ENCODE measurements around the gene SNX25. TPM values are rescaled to one million over a fixed set of nuclear protein-coding genes. Genes with fewer than 3 reads are reported as not detected.
A peak's percentile ranks its signal among the peaks of the same experiment; 100 is the strongest.

SNX25 gene
- total and polyA plus RNA-seq, 10 of the 15 experiments (the other 5 are each of a cell fraction or from before 2014, with no cell fraction given): 11.2 to 117 (median 62.8) TPM

DNA sequence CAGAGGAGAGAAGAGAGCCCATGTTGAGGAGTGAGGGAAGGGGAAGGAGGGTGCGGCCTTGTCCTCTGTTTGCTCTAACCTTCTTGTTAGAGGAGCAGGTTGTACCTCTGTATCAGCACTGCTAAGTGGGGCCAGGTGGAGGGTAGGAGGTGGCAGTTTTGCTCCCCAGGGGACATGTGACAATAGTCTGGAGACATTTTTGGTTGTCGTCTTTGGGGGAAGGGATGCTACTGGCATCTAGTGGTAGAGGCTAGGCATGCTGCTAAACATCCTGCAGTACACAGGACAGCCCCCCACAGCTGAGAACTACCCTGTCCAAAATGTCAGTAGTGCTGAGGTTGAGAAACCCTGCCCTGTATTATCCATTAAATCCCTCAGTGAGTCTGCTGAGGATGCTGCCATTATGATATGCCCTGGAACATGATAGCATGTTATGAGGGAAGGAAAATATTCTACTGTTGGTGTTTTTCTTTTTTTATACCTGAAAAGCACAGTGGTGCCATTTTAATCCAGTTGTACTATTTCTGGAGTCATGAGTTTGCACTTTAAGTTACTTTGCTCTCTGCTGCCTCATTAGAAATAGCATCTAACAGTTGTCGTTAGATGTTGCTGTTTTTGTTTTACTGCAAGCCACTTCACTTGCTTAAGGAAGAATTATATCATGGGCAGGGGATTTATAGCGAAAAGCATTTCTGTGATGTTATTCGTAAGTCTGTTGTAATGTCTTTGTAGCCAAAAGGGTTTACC is 95.7 kb downstream of the SNX25 start (continued):
- TF ChIP-seq, protein P1, sequence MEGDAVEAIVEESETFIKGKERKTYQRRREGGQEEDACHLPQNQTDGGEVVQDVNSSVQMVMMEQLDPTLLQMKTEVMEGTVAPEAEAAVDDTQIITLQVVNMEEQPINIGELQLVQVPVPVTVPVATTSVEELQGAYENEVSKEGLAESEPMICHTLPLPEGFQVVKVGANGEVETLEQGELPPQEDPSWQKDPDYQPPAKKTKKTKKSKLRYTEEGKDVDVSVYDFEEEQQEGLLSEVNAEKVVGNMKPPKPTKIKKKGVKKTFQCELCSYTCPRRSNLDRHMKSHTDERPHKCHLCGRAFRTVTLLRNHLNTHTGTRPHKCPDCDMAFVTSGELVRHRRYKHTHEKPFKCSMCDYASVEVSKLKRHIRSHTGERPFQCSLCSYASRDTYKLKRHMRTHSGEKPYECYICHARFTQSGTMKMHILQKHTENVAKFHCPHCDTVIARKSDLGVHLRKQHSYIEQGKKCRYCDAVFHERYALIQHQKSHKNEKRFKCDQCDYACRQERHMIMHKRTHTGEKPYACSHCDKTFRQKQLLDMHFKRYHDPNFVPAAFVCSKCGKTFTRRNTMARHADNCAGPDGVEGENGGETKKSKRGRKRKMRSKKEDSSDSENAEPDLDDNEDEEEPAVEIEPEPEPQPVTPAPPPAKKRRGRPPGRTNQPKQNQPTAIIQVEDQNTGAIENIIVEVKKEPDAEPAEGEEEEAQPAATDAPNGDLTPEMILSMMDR (IDR thresholded peaks at IDR 0.05 in 2 of 3, conservative IDR thresholded peaks at IDR 0.05 in 1 of 3; ENCODE audit: control insufficient read depth in 2 of 3, extremely low read depth in 1 of 3, insufficient read depth in 1 of 3, low read depth in 3 of 3, low read length in 3 of 3): peak; percentile 70 to 79 (median 73)
- no peak for TF ChIP-seq CBX5 (IDR thresholded peaks at IDR 0.05; ENCODE audit: low read depth)
- TF ChIP-seq, protein P2, sequence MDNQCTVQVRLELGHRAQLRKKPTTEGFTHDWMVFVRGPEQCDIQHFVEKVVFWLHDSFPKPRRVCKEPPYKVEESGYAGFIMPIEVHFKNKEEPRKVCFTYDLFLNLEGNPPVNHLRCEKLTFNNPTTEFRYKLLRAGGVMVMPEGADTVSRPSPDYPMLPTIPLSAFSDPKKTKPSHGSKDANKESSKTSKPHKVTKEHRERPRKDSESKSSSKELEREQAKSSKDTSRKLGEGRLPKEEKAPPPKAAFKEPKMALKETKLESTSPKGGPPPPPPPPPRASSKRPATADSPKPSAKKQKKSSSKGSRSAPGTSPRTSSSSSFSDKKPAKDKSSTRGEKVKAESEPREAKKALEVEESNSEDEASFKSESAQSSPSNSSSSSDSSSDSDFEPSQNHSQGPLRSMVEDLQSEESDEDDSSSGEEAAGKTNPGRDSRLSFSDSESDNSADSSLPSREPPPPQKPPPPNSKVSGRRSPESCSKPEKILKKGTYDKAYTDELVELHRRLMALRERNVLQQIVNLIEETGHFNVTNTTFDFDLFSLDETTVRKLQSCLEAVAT (IDR thresholded peaks at IDR 0.05): 0 out of 2 replicates have a peak, but pooled peaks have one; percentile 26
- TF ChIP-seq YY1 (IDR thresholded peaks at IDR 0.05; ENCODE audit: low read depth, low read length): peak; percentile 85; the same call in 1 of the 2 replicates
- TF ChIP-seq IKZF2 (IDR thresholded peaks at IDR 0.05): 0 out of 4 replicates have a peak, but pooled peaks of 1 of the 2 experiments have one; percentile 18
- TF ChIP-seq TCF12 (IDR thresholded peaks at IDR 0.05; ENCODE audit: low read depth, low read length): peak; percentile 56; the same call in 1 of the 2 replicates
- TF ChIP-seq, protein P3, sequence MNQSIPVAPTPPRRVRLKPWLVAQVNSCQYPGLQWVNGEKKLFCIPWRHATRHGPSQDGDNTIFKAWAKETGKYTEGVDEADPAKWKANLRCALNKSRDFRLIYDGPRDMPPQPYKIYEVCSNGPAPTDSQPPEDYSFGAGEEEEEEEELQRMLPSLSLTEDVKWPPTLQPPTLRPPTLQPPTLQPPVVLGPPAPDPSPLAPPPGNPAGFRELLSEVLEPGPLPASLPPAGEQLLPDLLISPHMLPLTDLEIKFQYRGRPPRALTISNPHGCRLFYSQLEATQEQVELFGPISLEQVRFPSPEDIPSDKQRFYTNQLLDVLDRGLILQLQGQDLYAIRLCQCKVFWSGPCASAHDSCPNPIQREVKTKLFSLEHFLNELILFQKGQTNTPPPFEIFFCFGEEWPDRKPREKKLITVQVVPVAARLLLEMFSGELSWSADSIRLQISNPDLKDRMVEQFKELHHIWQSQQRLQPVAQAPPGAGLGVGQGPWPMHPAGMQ (IDR thresholded peaks at IDR 0.05; ENCODE audit: borderline replicate concordance): no peak
- no peak for TF ChIP-seq SMAD1 (IDR thresholded peaks at IDR 0.05; ENCODE audit: low read depth, partially characterized antibody)
- TF ChIP-seq EED (IDR thresholded peaks at IDR 0.05; ENCODE audit: low read depth): peak; percentile 60
- TF ChIP-seq, protein P4, sequence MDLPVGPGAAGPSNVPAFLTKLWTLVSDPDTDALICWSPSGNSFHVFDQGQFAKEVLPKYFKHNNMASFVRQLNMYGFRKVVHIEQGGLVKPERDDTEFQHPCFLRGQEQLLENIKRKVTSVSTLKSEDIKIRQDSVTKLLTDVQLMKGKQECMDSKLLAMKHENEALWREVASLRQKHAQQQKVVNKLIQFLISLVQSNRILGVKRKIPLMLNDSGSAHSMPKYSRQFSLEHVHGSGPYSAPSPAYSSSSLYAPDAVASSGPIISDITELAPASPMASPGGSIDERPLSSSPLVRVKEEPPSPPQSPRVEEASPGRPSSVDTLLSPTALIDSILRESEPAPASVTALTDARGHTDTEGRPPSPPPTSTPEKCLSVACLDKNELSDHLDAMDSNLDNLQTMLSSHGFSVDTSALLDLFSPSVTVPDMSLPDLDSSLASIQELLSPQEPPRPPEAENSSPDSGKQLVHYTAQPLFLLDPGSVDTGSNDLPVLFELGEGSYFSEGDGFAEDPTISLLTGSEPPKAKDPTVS (IDR thresholded peaks at IDR 0.05; ENCODE audit: low read depth, low read length): no peak
- TF ChIP-seq MYC (IDR thresholded peaks at IDR 0.05; ENCODE audit: insufficient read depth, insufficient read length, insufficient replicate concordance, low read length, severe bottlenecking): peak; percentile 22
- TF ChIP-seq SIX5 (IDR thresholded peaks at IDR 0.05; ENCODE audit: low read depth, low read length, severe bottlenecking): no peak
- TF ChIP-seq ZSCAN29 (IDR thresholded peaks at IDR 0.05): no peak
- TF ChIP-seq ZNF217 (IDR thresholded peaks at IDR 0.05): no peak
- TF ChIP-seq KDM1A (IDR thresholded peaks at IDR 0.05; ENCODE audit: borderline replicate concordance): no peak
- TF ChIP-seq MTA2 (IDR thresholded peaks at IDR 0.05; ENCODE audit: low read depth): peak; percentile 17; the same call in 1 of the 2 replicates
- TF ChIP-seq BACH1 (IDR thresholded peaks at IDR 0.05; ENCODE audit: borderline replicate concordance): 0 out of 2 replicates have a peak, but pooled peaks have one; percentile 6
- TF ChIP-seq ZNF24 (IDR thresholded peaks at IDR 0.05): no peak
- TF ChIP-seq, protein P5, sequence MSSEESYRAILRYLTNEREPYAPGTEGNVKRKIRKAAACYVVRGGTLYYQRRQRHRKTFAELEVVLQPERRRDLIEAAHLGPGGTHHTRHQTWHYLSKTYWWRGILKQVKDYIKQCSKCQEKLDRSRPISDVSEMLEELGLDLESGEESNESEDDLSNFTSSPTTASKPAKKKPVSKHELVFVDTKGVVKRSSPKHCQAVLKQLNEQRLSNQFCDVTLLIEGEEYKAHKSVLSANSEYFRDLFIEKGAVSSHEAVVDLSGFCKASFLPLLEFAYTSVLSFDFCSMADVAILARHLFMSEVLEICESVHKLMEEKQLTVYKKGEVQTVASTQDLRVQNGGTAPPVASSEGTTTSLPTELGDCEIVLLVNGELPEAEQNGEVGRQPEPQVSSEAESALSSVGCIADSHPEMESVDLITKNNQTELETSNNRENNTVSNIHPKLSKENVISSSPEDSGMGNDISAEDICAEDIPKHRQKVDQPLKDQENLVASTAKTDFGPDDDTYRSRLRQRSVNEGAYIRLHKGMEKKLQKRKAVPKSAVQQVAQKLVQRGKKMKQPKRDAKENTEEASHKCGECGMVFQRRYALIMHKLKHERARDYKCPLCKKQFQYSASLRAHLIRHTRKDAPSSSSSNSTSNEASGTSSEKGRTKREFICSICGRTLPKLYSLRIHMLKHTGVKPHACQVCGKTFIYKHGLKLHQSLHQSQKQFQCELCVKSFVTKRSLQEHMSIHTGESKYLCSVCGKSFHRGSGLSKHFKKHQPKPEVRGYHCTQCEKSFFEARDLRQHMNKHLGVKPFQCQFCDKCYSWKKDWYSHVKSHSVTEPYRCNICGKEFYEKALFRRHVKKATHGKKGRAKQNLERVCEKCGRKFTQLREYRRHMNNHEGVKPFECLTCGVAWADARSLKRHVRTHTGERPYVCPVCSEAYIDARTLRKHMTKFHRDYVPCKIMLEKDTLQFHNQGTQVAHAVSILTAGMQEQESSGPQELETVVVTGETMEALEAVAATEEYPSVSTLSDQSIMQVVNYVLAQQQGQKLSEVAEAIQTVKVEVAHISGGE (CRISPR knock-in tag; IDR thresholded peaks at IDR 0.05): no peak
- TF ChIP-seq KAT2A (conservative IDR thresholded peaks at IDR 0.05; ENCODE audit: control insufficient read depth, low read depth, low read length): no peak
